GM23248 (cell line): ENCODE data around the gene STK36. TPM values are rescaled to one million over a fixed set of nuclear protein-coding genes. Genes with fewer than 3 reads are reported as not detected.

Experiments
- DNase-seq: peaks from one replicate; pipeline ENCODE4 v3.0.0-alpha.2; 2015
- H2AFZ ChIP-seq: fragments of 200-600 bp; sonication (generic); 2 replicates; pipeline ENCODE4 v1.6.1; 2016; ENCODE audit warnings: antibody characterized with exemption
- H3F3A ChIP-seq: fragments of 200-600 bp; sonication (generic); 2 replicates; pipeline ENCODE4 v1.6.1; 2016; ENCODE audit warnings: mild to moderate bottlenecking, antibody characterized with exemption, mixed run types; ENCODE audit not compliant: insufficient read depth
- H3K27ac ChIP-seq: fragments of 200-600 bp; sonication (generic); 2 replicates; pipeline ENCODE4 v1.5.1; 2016; ENCODE audit warnings: mild to moderate bottlenecking
- H3K27me3 ChIP-seq: fragments of 200-600 bp; sonication (generic); replicated peaks from 2 replicates; pipeline ENCODE4 v1.6.1; 2016; ENCODE audit warnings: mild to moderate bottlenecking; ENCODE audit not compliant: insufficient read depth
- H3K36me3 ChIP-seq: fragments of 200-600 bp; sonication (generic); 2 replicates; pipeline ENCODE4 v1.6.1; 2016; ENCODE audit warnings: low read depth, mild to moderate bottlenecking
- H3K4me1 ChIP-seq: fragments of 200-600 bp; sonication (generic); 2 replicates; pipeline ENCODE4 v1.6.1; 2016; ENCODE audit warnings: mild to moderate bottlenecking; ENCODE audit not compliant: insufficient read depth
- H3K4me2 ChIP-seq: fragments of 200-600 bp; sonication (generic); one replicate; pipeline ENCODE4 v1.6.1; 2016; ENCODE audit warnings: mild to moderate bottlenecking; ENCODE audit not compliant: unreplicated experiment
- H3K4me3 ChIP-seq: fragments of 200-600 bp; sonication (generic); 2 replicates; pipeline ENCODE4 v1.5.1; 2016; ENCODE audit warnings: mild to moderate bottlenecking
- H3K79me2 ChIP-seq: fragments of 200-600 bp; sonication (generic); 2 replicates; pipeline ENCODE4 v1.6.1; 2016; ENCODE audit warnings: mild to moderate bottlenecking; ENCODE audit not compliant: insufficient read depth
- H3K9ac ChIP-seq: fragments of 200-600 bp; sonication (generic); 2 replicates; pipeline ENCODE4 v1.6.1; 2016; ENCODE audit warnings: mild to moderate bottlenecking
- H3K9me2 ChIP-seq: fragments of 200-600 bp; sonication (generic); 2 replicates; pipeline ENCODE4 v1.6.1; 2016; ENCODE audit warnings: mixed run types, mild to moderate bottlenecking, moderate library complexity; ENCODE audit not compliant: insufficient read depth
- H3K9me3 ChIP-seq: fragments of 200-600 bp; sonication (generic); one replicate; pipeline ENCODE4 v1.6.1; 2017; ENCODE audit warnings: low read depth
- H4K20me1 ChIP-seq: fragments of 200-600 bp; sonication (generic); 2 replicates; pipeline ENCODE4 v1.6.0; 2016; ENCODE audit not compliant: insufficient read depth
- EZH2 ChIP-seq: fragments of 200-600 bp; sonication (generic); IDR thresholded peaks from 2 replicates; pipeline ENCODE4 v1.6.1; 2018; ENCODE audit warnings: antibody characterized with exemption, mild to moderate bottlenecking; ENCODE audit not compliant: insufficient read depth, poor library complexity, severe bottlenecking
- EZH2phosphoT487 ChIP-seq: fragments of 200-600 bp; sonication (generic); IDR thresholded peaks from 2 replicates; pipeline ENCODE4 v1.6.1; 2018; ENCODE audit warnings: antibody characterized with exemption, moderate library complexity, mild to moderate bottlenecking, low read depth; ENCODE audit not compliant: insufficient read depth
- WGBS, 2 experiments: methylation state at CpG; one replicate each; pipeline ENCODE4 v1.1.6; 2015 to 2017; ENCODE audit warnings: low lambda C conversion rate in 2 of 2, low coverage in 1 of 2; ENCODE audit errors: missing lambda C conversion rate in 2 of 2; 5-methylcytosine and 5-hydroxymethylcytosine counted together
- in situ Hi-C: fragments of 300-500 bp; cut with MboI; formaldehyde crosslinking; loops from 2 replicates; pipeline ENCODE4 v1.15.0; 2020
- polyA plus RNA-seq: library from polyadenylated mRNA; unstranded; fragments of >200 nt; fragmentation: Nextera tagmentation; extraction: Ambion mirVana; gene quantifications from 2 replicates; pipeline ENCODE4 v1.2.1, GENCODE V29; 2016
- total RNA-seq: library from RNA; depleted of rRNA; stranded (reverse); fragments of >200 nt; shearing (Covaris generic); gene quantifications from 2 replicates; pipeline ENCODE4 v1.2.3, GENCODE V29; 2014

Gene STK36
- total and polyA plus RNA-seq, 2 experiments from 2014 or later, result 22.2 to 24.5 TPM

- peaks cover 9% of the 10 kb centered on the region for H3F3A ChIP-seq
- peak overlapping the region; percentile 86 for H3K4me3 ChIP-seq
- peaks cover 52% of the 10 kb centered on the region for H3K79me2 ChIP-seq
- no peaks in the 10 kb centered on the region for H3K36me3 ChIP-seq
- H3K9me3 ChIP-seq, result no peaks in the 10 kb centered on the region
- DNase-seq, result peak; percentile 32
- in situ Hi-C loops, result no loop called here
- peak overlapping the region; percentile 84 for H3K9ac ChIP-seq
- H4K20me1 ChIP-seq, result no peaks in the 10 kb centered on the region
- H3K4me1 ChIP-seq, result peaks cover 7% of the 10 kb centered on the region
- peak overlapping the region; percentile 74 for H3K27ac ChIP-seq
- WGBS, 2 experiments, result 5 to 7% methylated on average over 5 of the region's 5 CpGs
- H3K4me2 ChIP-seq, result peak overlapping the region; percentile 96
- peak overlapping the region; percentile 96 for H2AFZ ChIP-seq
- H3K27me3 ChIP-seq, result no peaks in the 10 kb centered on the region
- TF ChIP-seq EZH2phosphoT487, result no peak
- no peak for TF ChIP-seq EZH2
- H3K9me2 ChIP-seq, result no peaks in the 10 kb centered on the region
Measured at GRCh38 chr2:218711550-218711929, 39.7 kb downstream of the STK36 start.

GRCh38 chr2:218713922-218714321 is 42.0 kb downstream of the STK36 start:
- no peaks in the 10 kb centered on the region for H3K27me3 ChIP-seq
- in situ Hi-C loops, result no loop called here
- TF ChIP-seq EZH2 (no peak), EZH2phosphoT487 (no peak)
- H4K20me1 ChIP-seq, result no peaks in the 10 kb centered on the region
- H3K9ac ChIP-seq, result no peak overlapping the region
- H3K4me2 ChIP-seq, result no peak overlapping the region
- no peak overlapping the region for H2AFZ ChIP-seq
- H3K79me2 ChIP-seq, result peaks cover 76% of the 10 kb centered on the region
- no peak for DNase-seq
- WGBS, 2 experiments, result 90 to 100% methylated on average over 2 of the region's 2 CpGs
- no peaks in the 10 kb centered on the region for H3K36me3 ChIP-seq
- no peaks in the 10 kb centered on the region for H3K9me2 ChIP-seq
- peaks cover 10% of the 10 kb centered on the region for H3K4me1 ChIP-seq
- no peak overlapping the region for H3K27ac ChIP-seq
- H3K4me3 ChIP-seq, result no peak overlapping the region
- H3K9me3 ChIP-seq, result no peaks in the 10 kb centered on the region
- peaks cover 9% of the 10 kb centered on the region for H3F3A ChIP-seq

- DNase-seq, result no peak
- Histone ChIP-seq H3K36me3 (no peaks in the 10 kb centered on the region), H3K9me3 (no peaks in the 10 kb centered on the region), H3K9ac (no peak overlapping the region), H3K79me2 (peaks cover 95% of the 10 kb centered on the region), H3K9me2 (no peaks in the 10 kb centered on the region), H4K20me1 (no peaks in the 10 kb centered on the region), H3K27ac (no peak overlapping the region), H3F3A (peaks cover 9% of the 10 kb centered on the region), H3K4me3 (no peak overlapping the region), H3K4me1 (peaks cover 10% of the 10 kb centered on the region), H3K4me2 (no peak overlapping the region), H2AFZ (no peak overlapping the region), H3K27me3 (no peaks in the 10 kb centered on the region)
- in situ Hi-C loops, result no loop called here
- 61 to 65% methylated on average over 4 of the region's 4 CpGs for WGBS, 2 experiments
- TF ChIP-seq EZH2phosphoT487 (no peak), EZH2 (no peak)
Measured at GRCh38 chr2:218716070-218716469, 44.2 kb downstream of the STK36 start.

- Histone ChIP-seq H3K4me1 (0 out of 2 replicates have a peak, but pooled peaks cover 4% of the 10 kb centered on the region), H2AFZ (no peak overlapping the region), H3K9me3 (no peaks in the 10 kb centered on the region), H3K9ac (no peak overlapping the region), H3K27ac (no peak overlapping the region), H3K4me3 (no peak overlapping the region), H3K27me3 (no peaks in the 10 kb centered on the region), H4K20me1 (no peaks in the 10 kb centered on the region), H3K9me2 (no peaks in the 10 kb centered on the region), H3F3A (no peaks in the 10 kb centered on the region), H3K79me2 (peaks cover 97% of the 10 kb centered on the region), H3K36me3 (no peaks in the 10 kb centered on the region), H3K4me2 (no peak overlapping the region)
- peak; percentile 47 for DNase-seq
- in situ Hi-C loops, result no loop called here
- whole genome bisulfite sequencing, 2 experiments, result 88 to 90% methylated on average over 3 of the region's 3 CpGs
- TF ChIP-seq EZH2phosphoT487 (no peak), EZH2 (no peak)
Measured at GRCh38 chr2:218717262-218717661, 45.4 kb downstream of the STK36 start.

- WGBS, 2 experiments, result 98 to 100% methylated on average over 7 of the region's 7 CpGs
- Histone ChIP-seq H3K36me3 (no peaks in the 10 kb centered on the region), H3K27ac (no peak overlapping the region), H3K4me3 (no peak overlapping the region), H3K9me3 (no peaks in the 10 kb centered on the region), H3K9me2 (no peaks in the 10 kb centered on the region), H3K9ac (no peak overlapping the region), H2AFZ (no peak overlapping the region), H3K4me2 (no peak overlapping the region), H4K20me1 (no peaks in the 10 kb centered on the region), H3F3A (peaks cover 2% of the 10 kb centered on the region; the same call in 1 of the 2 replicates), H3K4me1 (0 out of 2 replicates have a peak, but pooled peaks cover 5% of the 10 kb centered on the region), H3K27me3 (no peaks in the 10 kb centered on the region), H3K79me2 (peaks cover 94% of the 10 kb centered on the region)
- TF ChIP-seq EZH2 (no peak), EZH2phosphoT487 (no peak)
- no peak for DNase-seq
- in situ Hi-C loops, result no loop called here
Measured at GRCh38 chr2:218718058-218718457, 46.2 kb downstream of the STK36 start.
